CD4-positive, alpha-beta T cell treated with Interleukin-15 for 1 hour (primary cell): Measurements from ENCODE around the gene SH2B2.
"Not testable (repeated sequence)": the region's sequence is repeated elsewhere in the genome, so short reads cannot be mapped to it uniquely, and the experiment has no call there.

Experiments
- DNase-seq: peaks from one replicate; pipeline ENCODE4 v3.0.0-alpha.2; 2020

Gene SH2B2

GRCh38 chr7:102337420-102337819 is 50.8 kb downstream of the SH2B2 start:
- DNase-seq = not testable (repeated sequence)

GRCh38 chr7:102340599-102341368 is 54.1 kb downstream of the SH2B2 start:
- not testable (repeated sequence) for DNase-seq

- DNase-seq = not testable (repeated sequence)
Measured at GRCh38 chr7:102346983-102347382, 60.3 kb downstream of the SH2B2 start.

- DNase-seq = not testable (repeated sequence)
Measured at GRCh38 chr7:102356344-102356743, 69.7 kb downstream of the SH2B2 start, which contains the start of gene SPDYE6. Gene SPDYE6 (minus strand): TSS chr7:102356444. CDS start chr7:102356023, 421 bp downstream.

GRCh38 chr7:102363549-102364393 is 77.1 kb downstream of the SH2B2 start:
- DNase-seq = peak; percentile 98

GRCh38 chr7:102364394-102364886 is 77.8 kb downstream of the SH2B2 start:
- not testable (repeated sequence) for DNase-seq

- DNase-seq = not testable (repeated sequence)
Measured at GRCh38 chr7:102365390-102365789, 78.7 kb downstream of the SH2B2 start.

GRCh38 chr7:102370038-102370437 is 83.4 kb downstream of the SH2B2 start:
- DNase-seq = not testable (repeated sequence)
